Left lung (tissue), 10 donors: ENCODE data around the gene SLC4A3. TPM values are rescaled to one million over a fixed set of nuclear protein-coding genes. Genes with fewer than 3 reads are reported as not detected.
A peak's percentile ranks its signal among the peaks of the same experiment; 100 is the strongest.

Experiments used
- ATAC-seq: fragments of 200-7000 bp; cut with Tn5 transposase; one replicate; pipeline ENCODE4 v1.9.1; 2020; ENCODE audit warnings: moderate library complexity
- DNase-seq, 4 donors: peaks; one replicate each; pipeline ENCODE4 v3.0.0-alpha.2; 2013 to 2020
- H3K27ac ChIP-seq, 2 donors: fragments of 200-600 bp; sonication (generic) in 1 of 2; one replicate each; pipeline versions ENCODE4 v1.5.0 to v1.8.0; 2020 to 2021
- H3K27me3 ChIP-seq, 2 donors: fragments of 200-600 bp; sonication (generic) in 1 of 2; one replicate each; pipeline versions ENCODE4 v1.5.0 to v1.8.0; 2020 to 2021
- H3K36me3 ChIP-seq, 2 donors: fragments of 200-600 bp; sonication (generic) in 1 of 2; one replicate each; pipeline versions ENCODE4 v1.5.0 to v1.8.0; 2020 to 2021
- H3K4me1 ChIP-seq, 2 donors: fragments of 200-600 bp; one replicate each; pipeline ENCODE4 v1.8.0; 2021
- H3K4me3 ChIP-seq, 2 donors: fragments of 200-600 bp; sonication (generic) in 1 of 2; one replicate each; pipeline versions ENCODE4 v1.5.0 to v1.8.0; 2020 to 2021; ENCODE audit warnings: mild to moderate bottlenecking in 1 of 2
- H3K9me3 ChIP-seq, 2 donors: fragments of 200-600 bp; sonication (generic) in 1 of 2; one replicate each; pipeline versions ENCODE4 v1.5.0 to v1.8.0; 2020 to 2021
- CTCF ChIP-seq, 2 donors: fragments of 200-600 bp; sonication (generic) in 1 of 2; IDR thresholded peaks; one replicate each; pipeline versions ENCODE4 v1.5.0 to v1.8.0; 2021; ENCODE audit warnings: antibody characterized with exemption in 2 of 2
- intact Hi-C, 2 donors: fragments of 100-400 bp; cut with DNase I; formaldehyde crosslinking; loops; one replicate each; pipeline versions ENCODE4 v1.11.2 to v1.14.2; 2022
- polyA plus RNA-seq, 6 donors: library from polyadenylated mRNA; unstranded; fragments of 120-200 nt; gene quantifications; one replicate each; pipeline ENCODE4 v1.2.1, GENCODE V29; 2013; ENCODE audit not compliant: insufficient read length in 6 of 6
- total RNA-seq, 2 donors: library from RNA; stranded (reverse); fragmentation: NEBNext Ultra II Directional; extraction: Animal tissue kit (Norgen Biotek cat#: 25700); gene quantifications; one replicate each; pipeline ENCODE4 v1.2.1, GENCODE V29; 2021
- donor health status: DM: no; HTN: yes; CAD: no.
- donor health status: DM: no; HTN: no; CAD: no.

The SLC4A3 gene
- total and polyA plus RNA-seq, 8 donors = 2.9 to 13.3 (median 9.8) TPM

DNA sequence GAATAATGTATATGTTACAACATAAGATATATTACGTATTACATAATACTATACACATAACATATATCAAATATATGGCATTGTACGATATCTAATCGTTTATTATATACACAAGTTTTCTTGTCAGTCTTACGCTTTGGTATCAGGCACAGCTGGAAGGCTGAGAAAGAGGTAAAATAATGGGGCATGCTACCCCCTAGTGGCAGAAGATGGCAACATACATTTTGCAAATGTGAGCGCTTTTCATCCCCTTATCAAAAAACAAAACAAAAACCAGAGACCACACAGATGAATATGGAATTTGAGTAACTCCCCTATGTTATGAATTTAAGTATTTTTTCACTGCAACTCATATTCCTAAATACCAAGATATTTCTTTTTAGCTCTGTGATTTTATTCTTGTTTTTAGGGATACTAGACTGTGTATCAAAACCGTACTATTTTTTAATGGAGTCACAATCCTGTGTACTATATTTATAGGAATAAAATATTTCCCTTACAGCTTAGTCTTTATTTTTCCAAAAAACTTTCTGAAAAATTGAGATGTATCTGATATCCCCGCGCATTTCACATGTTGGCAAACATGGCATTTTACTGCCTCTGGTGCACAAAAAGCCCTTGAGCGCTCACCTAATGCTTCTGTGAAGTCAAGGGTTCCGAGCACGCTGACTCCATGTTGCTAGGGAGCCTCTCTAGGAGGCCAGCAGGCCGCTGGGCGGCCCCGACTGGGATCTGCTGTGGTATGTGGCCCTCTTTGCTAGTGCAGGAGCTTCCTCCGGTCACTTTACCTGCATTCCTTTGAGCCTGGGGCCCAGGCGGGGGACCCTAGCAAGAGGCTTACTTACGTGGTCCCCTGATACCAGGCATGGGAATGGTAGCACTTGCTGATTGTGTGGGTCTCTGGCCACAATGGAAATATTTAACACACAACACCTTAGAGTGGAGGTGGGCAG is 62.5 kb downstream of the SLC4A3 start:
- H3K27ac ChIP-seq = no peak overlapping the region
- H3K27me3 ChIP-seq = peaks cover 0 to 28% of the 10 kb centered on the region in 2 donors
- ATAC-seq (peak; percentile 73), DNase-seq (peak in 2 of 4 donors; percentile 66 to 74)
- no peaks in the 10 kb centered on the region for H3K9me3 ChIP-seq
- peak; percentile 73 to 76 for TF ChIP-seq CTCF (IDR thresholded peaks at IDR 0.05)
- no peak overlapping the region for H3K4me3 ChIP-seq
- H3K36me3 ChIP-seq = no peaks in the 10 kb centered on the region
- no peaks in the 10 kb centered on the region for H3K4me1 ChIP-seq
- intact Hi-C loops = no loop called here

GRCh38 chr2:219691571-219691970 is 64.1 kb downstream of the SLC4A3 start:
- ATAC-seq (no peak), DNase-seq (no peak)
- no peak for TF ChIP-seq CTCF (IDR thresholded peaks at IDR 0.05)
- H3K9me3 ChIP-seq = no peaks in the 10 kb centered on the region
- H3K4me3 ChIP-seq = no peak overlapping the region
- no peak overlapping the region for H3K27ac ChIP-seq
- H3K27me3 ChIP-seq = peaks cover 0 to 22% of the 10 kb centered on the region in 2 donors
- intact Hi-C loops = no loop called here
- H3K36me3 ChIP-seq = no peaks in the 10 kb centered on the region
- no peaks in the 10 kb centered on the region for H3K4me1 ChIP-seq

Other genes starting within 250 kb of the SLC4A3 start
- 10 to 100 TPM; 41.6 to 62.9 TPM for gene DNPEP, start 239.7 kb upstream of the SLC4A3 start, total RNA-seq
- 10 to 100 TPM; 60.6 to 86.4 (median 72.9) TPM for gene DNPEP, start 239.7 kb upstream of the SLC4A3 start, polyA plus RNA-seq
- 100 to 1,000 TPM in 1 of 2 donors, 10 to 100 TPM in 1; 32.0 to 101 TPM for gene DES, start 209.3 kb upstream of the SLC4A3 start, total RNA-seq
- gene DES, start 209.3 kb upstream of the SLC4A3 start, polyA plus RNA-seq = 10 to 100 TPM in 5 of 6 donors, 1 to 10 TPM in 1; 8.7 to 31.3 (median 23.8) TPM
- 10 to 100 TPM in 1 of 2 donors, 1 to 10 TPM in 1; 7.3 to 11.7 TPM for gene SPEG, start 192.8 kb upstream of the SLC4A3 start, total RNA-seq
- 10 to 100 TPM; 21.5 to 34.2 (median 29.1) TPM for gene SPEG, start 192.8 kb upstream of the SLC4A3 start, polyA plus RNA-seq
- gene GMPPA, start 128.7 kb upstream of the SLC4A3 start, total RNA-seq = 10 to 100 TPM; 43.7 to 50.1 TPM
- gene GMPPA, start 128.7 kb upstream of the SLC4A3 start, polyA plus RNA-seq = 10 to 100 TPM; 20.6 to 34.7 (median 24.0) TPM
- not detected for gene ASIC4, start 113.1 kb upstream of the SLC4A3 start, total RNA-seq
- gene ASIC4, start 113.1 kb upstream of the SLC4A3 start, polyA plus RNA-seq = under 1 TPM; 0.07 to 0.37 (median 0.20) TPM
- 100 to 1,000 TPM in 1 of 2 donors, 10 to 100 TPM in 1; 61.6 to 114 TPM for gene CHPF, start 83.8 kb upstream of the SLC4A3 start, total RNA-seq
- gene CHPF, start 83.8 kb upstream of the SLC4A3 start, polyA plus RNA-seq = 10 to 100 TPM; 18.8 to 34.9 (median 24.1) TPM
- 1 to 10 TPM; 2.9 to 3.5 TPM for gene TMEM198, start 83.6 kb upstream of the SLC4A3 start, total RNA-seq
- gene TMEM198, start 83.6 kb upstream of the SLC4A3 start, polyA plus RNA-seq = 1 to 10 TPM; 2.4 to 4.2 (median 3.4) TPM
- gene OBSL1, start 56.1 kb upstream of the SLC4A3 start, total RNA-seq = 10 to 100 TPM; 43.4 to 65.0 TPM
- 100 to 1,000 TPM; 123 to 143 (median 135) TPM for gene OBSL1, start 56.1 kb upstream of the SLC4A3 start, polyA plus RNA-seq
- gene INHA, start 55.3 kb upstream of the SLC4A3 start, total RNA-seq = under 1 TPM; 0.37 to 0.44 TPM
- 1 to 10 TPM in 4 of 6 donors, under 1 TPM in 2; 0.43 to 1.9 (median 1.1) TPM for gene INHA, start 55.3 kb upstream of the SLC4A3 start, polyA plus RNA-seq
- 10 to 100 TPM; 25.1 to 30.3 TPM for gene STK11IP, start 29.8 kb upstream of the SLC4A3 start, total RNA-seq
- 10 to 100 TPM; 24.5 to 36.6 (median 29.2) TPM for gene STK11IP, start 29.8 kb upstream of the SLC4A3 start, polyA plus RNA-seq